CD14-positive monocyte (primary cell): Measurements from ENCODE around the gene MIEF1. TPM values are rescaled to one million over a fixed set of nuclear protein-coding genes. Genes with fewer than 3 reads are reported as not detected.

Experiments
- DNase-seq, 3 donors: peaks; one replicate each; pipeline ENCODE4 v3.0.0-alpha.2; 2011 to 2022
- H2AFZ ChIP-seq: 2 replicates; pipeline ENCODE4 v1.6.0; 2012; ENCODE audit warnings: mild to moderate bottlenecking, low read depth, low read length, inconsistent platforms; ENCODE audit not compliant: insufficient read depth, poor library complexity, severe bottlenecking
- H3K27ac ChIP-seq, 2 donors: 1 replicate in 1 of 2; 2 replicates in 1 of 2; pipeline ENCODE4 v1.5.1; 2012 to 2013; ENCODE audit warnings: low read length in 2 of 2, control low read depth in 1 of 2, inconsistent platforms in 1 of 2, low read depth in 1 of 2, mild to moderate bottlenecking in 1 of 2
- H3K27me3 ChIP-seq, 2 donors: one replicate each; pipeline versions ENCODE4 v1.6.0 to v1.6.1; 2011 to 2013; ENCODE audit warnings: low read length in 2 of 2; ENCODE audit not compliant: control insufficient read depth in 2 of 2, insufficient read depth in 2 of 2
- H3K36me3 ChIP-seq, 2 donors: replicated peaks in 1 of 2; 1 replicate in 1 of 2; 2 replicates in 1 of 2; pipeline versions ENCODE4 v1.5.1 to v1.6.1; 2012 to 2013; ENCODE audit warnings: low read length in 2 of 2, control low read depth in 1 of 2, inconsistent platforms in 1 of 2, mild to moderate bottlenecking in 1 of 2; ENCODE audit not compliant: insufficient read depth in 2 of 2, control insufficient read depth in 1 of 2
- H3K4me1 ChIP-seq, 2 donors: 1 replicate in 1 of 2; 2 replicates in 1 of 2; pipeline versions ENCODE4 v1.5.1 to v1.6.1; 2012 to 2013; ENCODE audit warnings: low read length in 2 of 2, control low read depth in 1 of 2, inconsistent platforms in 1 of 2, mild to moderate bottlenecking in 1 of 2, moderate library complexity in 1 of 2; ENCODE audit not compliant: insufficient read depth in 2 of 2, control insufficient read depth in 1 of 2
- H3K4me2 ChIP-seq: replicated peaks from 2 replicates; pipeline ENCODE3; 2012; ENCODE audit warnings: low read length, moderate library complexity, mild to moderate bottlenecking; ENCODE audit not compliant: poor library complexity, severe bottlenecking; ENCODE audit errors: extremely low read depth
- H3K4me3 ChIP-seq, 3 experiments: fragments of 200-600 bp in 1 of 3; sonication (generic) in 1 of 3; replicated peaks in 1 of 3; 1 replicate in 2 of 3; 2 replicates in 1 of 3; pipeline ENCODE4 v1.5.1; 2011 to 2013; ENCODE audit warnings: low read length in 3 of 3, mild to moderate bottlenecking in 3 of 3, control low read depth in 2 of 3, low read depth in 2 of 3, inconsistent platforms in 1 of 3, moderate library complexity in 1 of 3
- H3K79me2 ChIP-seq: 2 replicates; pipeline ENCODE4 v1.6.0; 2012; ENCODE audit warnings: mild to moderate bottlenecking, control low read depth, inconsistent platforms, low read length, moderate library complexity; ENCODE audit not compliant: insufficient read depth
- H3K9ac ChIP-seq: 2 replicates; pipeline ENCODE4 v1.6.0; 2017; ENCODE audit warnings: low read length, mild to moderate bottlenecking; ENCODE audit not compliant: insufficient read depth, poor library complexity, severe bottlenecking
- H3K9me3 ChIP-seq, 2 donors: replicated peaks in 1 of 2; 1 replicate in 1 of 2; 2 replicates in 1 of 2; pipeline versions ENCODE4 v1.5.1 to v1.6.1; 2012 to 2013; ENCODE audit warnings: low read length in 2 of 2, control low read depth in 1 of 2; ENCODE audit not compliant: control insufficient read depth in 1 of 2, insufficient read depth in 1 of 2
- H4K20me1 ChIP-seq: 2 replicates; pipeline ENCODE4 v1.6.0; 2012; ENCODE audit warnings: mild to moderate bottlenecking, low read length, control low read depth, moderate library complexity; ENCODE audit not compliant: insufficient read depth
- H3K27ac Mint-ChIP-seq, 7 donors: one replicate each; pipeline ENCODE4 v1.8.0; 2020; ENCODE audit warnings: mild to moderate bottlenecking in 7 of 7, mixed read lengths in 7 of 7, moderate library complexity in 6 of 7, inconsistent platforms in 2 of 7
- H3K27me3 Mint-ChIP-seq, 3 donors: one replicate each; pipeline ENCODE4 v1.8.0; 2021 to 2022; ENCODE audit warnings: low read depth in 3 of 3, mild to moderate bottlenecking in 3 of 3, mixed read lengths in 3 of 3, moderate library complexity in 3 of 3, inconsistent platforms in 1 of 3
- H3K36me3 Mint-ChIP-seq, 2 donors: one replicate each; pipeline ENCODE4 v1.8.0; 2020; ENCODE audit warnings: mixed read lengths in 2 of 2, inconsistent platforms in 1 of 2, mild to moderate bottlenecking in 1 of 2
- H3K4me1 Mint-ChIP-seq: one replicate; pipeline ENCODE4 v1.8.0; 2020; ENCODE audit warnings: mild to moderate bottlenecking, mixed read lengths
- H3K4me3 Mint-ChIP-seq, 2 donors: one replicate each; pipeline ENCODE4 v1.8.0; 2020; ENCODE audit warnings: mild to moderate bottlenecking in 2 of 2, mixed read lengths in 2 of 2, moderate library complexity in 1 of 2
- H3K9me3 Mint-ChIP-seq, 7 donors: one replicate each; pipeline ENCODE4 v1.8.0; 2020 to 2022; ENCODE audit warnings: mixed read lengths in 7 of 7, mild to moderate bottlenecking in 6 of 7, moderate library complexity in 6 of 7, inconsistent platforms in 2 of 7
- CTCF ChIP-seq: fragments of 200-600 bp; IDR thresholded peaks from one replicate; pipeline ENCODE4 v1.8.0; 2022; ENCODE audit warnings: antibody characterized with exemption, mild to moderate bottlenecking
- WGBS: methylation state at CpG from one replicate; pipeline ENCODE4 v1.1.5; 2013; ENCODE audit warnings: missing lambda C conversion rate; ENCODE audit not compliant: insufficient coverage; 5-methylcytosine and 5-hydroxymethylcytosine counted together
- intact Hi-C, 2 donors: fragments of 100-400 bp; cut with micrococcal nuclease; formaldehyde crosslinking; loops; one replicate each; pipeline versions ENCODE4 v1.15.0 to v1.15.1; 2023
- polyA plus RNA-seq, 3 donors: library from polyadenylated mRNA; depleted of rRNA in 1 of 3; unstranded in 2 of 3; stranded (reverse) in 1 of 3; fragments of 300-500 nt in 2 of 3; fragments of >200 nt in 1 of 3; fragmentation: Illumina TruSeq in 2 of 3; gene quantifications; 1 replicate in 2 of 3; 2 replicates in 1 of 3; pipeline ENCODE4 v1.2.3, GENCODE V29; 2012 to 2021

The MIEF1 gene
- polyA plus RNA-seq, 3 donors = 9.4 to 14.0 (median 13.3) TPM

GRCh38 chr22:39524753-39525657 lies 22.9 kb downstream of the MIEF1 start:
- no peak overlapping the region for H2AFZ ChIP-seq
- no peak for TF ChIP-seq CTCF
- peaks cover 71 to 86% of the 10 kb centered on the region in 2 donors for H3K4me1 ChIP-seq
- intact Hi-C loops = loop anchor here (5.0 to 10.0 kb wide), 4 partner anchors 33 to 770 kb away; partner anchors contain the start of genes CBX7 (in 1 of the 2) and SUN2 (in 1 of the 2)
- DNase-seq = no peak
- peak overlapping the region; percentile 11 to 69 for H3K27ac ChIP-seq
- Mint-ChIP-seq H3K36me3 (peaks cover 52 to 79% of the 10 kb centered on the region in 2 donors), H3K9me3 (no peaks in the 10 kb centered on the region), H3K4me3 (no peak overlapping the region), H3K27ac (peak overlapping the region; percentile 37 to 90 (median 87)), H3K27me3 (peaks cover 0 to 7% (median 1%) of the 10 kb centered on the region in 3 donors), H3K4me1 (peaks cover 77% of the 10 kb centered on the region)
- peaks cover 96% of the 10 kb centered on the region for H4K20me1 ChIP-seq
- H3K4me2 ChIP-seq = no peak overlapping the region
- H3K36me3 ChIP-seq = peaks cover 53 to 72% of the 10 kb centered on the region in 2 donors
- peaks cover 79% of the 10 kb centered on the region for H3K79me2 ChIP-seq
- no peaks in the 10 kb centered on the region for H3K27me3 ChIP-seq
- H3K4me3 ChIP-seq = no peak overlapping the region
- WGBS = 89% methylated on average over 4 of the region's 10 CpGs
- no peak overlapping the region for H3K9ac ChIP-seq
- H3K9me3 ChIP-seq = no peaks in the 10 kb centered on the region

- no peak overlapping the region for H3K4me3 ChIP-seq
- Mint-ChIP-seq H3K36me3 (peaks cover 54 to 85% of the 10 kb centered on the region in 2 donors), H3K4me1 (peaks cover 83% of the 10 kb centered on the region), H3K4me3 (no peak overlapping the region), H3K27me3 (peaks cover 0 to 7% (median 1%) of the 10 kb centered on the region in 3 donors), H3K27ac (peak overlapping the region; percentile 57 to 90 (median 87)), H3K9me3 (no peaks in the 10 kb centered on the region)
- peaks cover 53 to 77% of the 10 kb centered on the region in 2 donors for H3K36me3 ChIP-seq
- no peak overlapping the region for H3K9ac ChIP-seq
- no peaks in the 10 kb centered on the region for H3K27me3 ChIP-seq
- no peak overlapping the region for H3K4me2 ChIP-seq
- H4K20me1 ChIP-seq = peaks cover 100% of the 10 kb centered on the region
- H3K4me1 ChIP-seq = peaks cover 77 to 92% of the 10 kb centered on the region in 2 donors
- TF ChIP-seq CTCF = no peak
- intact Hi-C loops = loop anchor here (5.0 to 10.0 kb wide), 3 partner anchors 33 to 771 kb away; partner anchors contain the start of gene SUN2 (in 1 of the 2)
- peak overlapping the region; percentile 14 to 69 for H3K27ac ChIP-seq
- H3K79me2 ChIP-seq = peaks cover 80% of the 10 kb centered on the region
- H2AFZ ChIP-seq = no peak overlapping the region
- 96% methylated on average over 4 of the region's 4 CpGs for WGBS
- H3K9me3 ChIP-seq = no peaks in the 10 kb centered on the region
- no peak for DNase-seq
These were observed 23.5 kb downstream of the MIEF1 start for GRCh38 chr22:39525658-39525975.
